Kidney (tissue), 14 donors: ENCODE measurements around the gene SPOPL. TPM values are rescaled to one million over a fixed set of nuclear protein-coding genes. Genes with fewer than 3 reads are reported as not detected.

ENCODE experiments used
- DNase-seq, 5 donors: peaks; one replicate each; pipeline ENCODE4 v3.0.0-alpha.2; 2013 to 2020
- FAIRE-seq: peaks from 2 replicates; lab custom pipeline; 2012; peaks lifted over from hg19 to GRCh38; lab: Jason Lieb, UNC
- H3K27ac ChIP-seq, 2 donors: one replicate each; pipeline ENCODE4 v1.7.0; 2013; ENCODE audit warnings: low read depth in 2 of 2, low read length in 2 of 2, inconsistent platforms in 1 of 2
- H3K27me3 ChIP-seq: one replicate; pipeline ENCODE4 v1.7.1; 2013; ENCODE audit warnings: low read length, inconsistent platforms; ENCODE audit not compliant: control insufficient read depth, insufficient read depth
- H3K36me3 ChIP-seq, 3 donors: one replicate each; pipeline versions ENCODE4 v1.7.0 to v1.7.1; 2013; ENCODE audit warnings: low read length in 3 of 3, control low read depth in 1 of 3, inconsistent platforms in 1 of 3; ENCODE audit not compliant: insufficient read depth in 3 of 3, control insufficient read depth in 2 of 3
- H3K4me1 ChIP-seq, 3 donors: one replicate each; pipeline versions ENCODE4 v1.7.0 to v1.7.1; 2013; ENCODE audit warnings: low read length in 3 of 3, inconsistent platforms in 1 of 3, low read depth in 1 of 3; ENCODE audit not compliant: control insufficient read depth in 2 of 3, insufficient read depth in 2 of 3
- H3K4me3 ChIP-seq, 3 donors: one replicate each; pipeline versions ENCODE4 v1.7.0 to v1.8.1; 2013; ENCODE audit warnings: low read length in 3 of 3, control low read depth in 1 of 3, inconsistent platforms in 1 of 3
- H3K9ac ChIP-seq, 3 donors: one replicate each; pipeline versions ENCODE4 v1.7.0 to v1.7.1; 2013; ENCODE audit warnings: low read length in 3 of 3, control low read depth in 1 of 3, inconsistent platforms in 1 of 3
- H3K9me3 ChIP-seq, 3 donors: one replicate each; pipeline versions ENCODE4 v1.7.0 to v1.7.1; 2013; ENCODE audit warnings: low read length in 3 of 3, control low read depth in 1 of 3, inconsistent platforms in 1 of 3; ENCODE audit not compliant: control insufficient read depth in 2 of 3, insufficient read depth in 1 of 3
- CTCF ChIP-seq: IDR thresholded peaks from 3 replicates; pipeline ENCODE4 v1.5.1; 2012; ENCODE audit warnings: mild to moderate bottlenecking, moderate library complexity, borderline replicate concordance; ENCODE audit not compliant: insufficient read depth; ENCODE audit errors: extremely low read depth
- intact Hi-C: fragments of 100-400 bp; cut with DNase I; formaldehyde crosslinking; loops from one replicate; pipeline ENCODE4 v1.11.1; 2022
- polyA plus RNA-seq: library from polyadenylated mRNA; stranded (reverse); fragments of 350-450 nt; fragmentation: Illumina TruSeq; extraction: RNeasy Lipid Tissue Mini Kit (QIAGEN cat#74804); gene quantifications from one replicate; pipeline ENCODE4 v1.2.3, GENCODE V29; 2014; ENCODE audit warnings: low read depth, low replicate concordance; ENCODE audit not compliant: insufficient read depth
- total RNA-seq: library from RNA; stranded (reverse); fragmentation: NEBNext Ultra II Directional; extraction: Animal tissue kit (Norgen Biotek cat#: 25700); gene quantifications from one replicate; pipeline ENCODE4 v1.2.1, GENCODE V29; 2021
- donor health status: control.
- donor health status: control.
- donor health status: control.
- donor health status: control.
- donor health status: control.
- donor health status: DM: yes; HTN: yes; CAD: no.
- donor health status: Normal renal cell carcinoma (clear cell type).

Gene SPOPL
- total and polyA plus RNA-seq, 2 donors from 2014 or later = 4.0 to 23.1 TPM

GRCh38 chr2:138515092-138515491 is 13.5 kb downstream of the SPOPL start:
- H3K27me3 ChIP-seq = no peaks in the 10 kb centered on the region
- H3K36me3 ChIP-seq = no peaks in the 10 kb centered on the region
- no peak for DNase-seq
- H3K27ac ChIP-seq = no peak overlapping the region
- no peak for TF ChIP-seq CTCF
- peaks cover 0 to 10% (median 0%) of the 10 kb centered on the region in 3 donors for H3K4me1 ChIP-seq
- no peaks in the 10 kb centered on the region for H3K9me3 ChIP-seq
- H3K9ac ChIP-seq = no peak overlapping the region
- no peak overlapping the region for H3K4me3 ChIP-seq
- no peak for FAIRE-seq
- intact Hi-C loops = no loop called here

DNA sequence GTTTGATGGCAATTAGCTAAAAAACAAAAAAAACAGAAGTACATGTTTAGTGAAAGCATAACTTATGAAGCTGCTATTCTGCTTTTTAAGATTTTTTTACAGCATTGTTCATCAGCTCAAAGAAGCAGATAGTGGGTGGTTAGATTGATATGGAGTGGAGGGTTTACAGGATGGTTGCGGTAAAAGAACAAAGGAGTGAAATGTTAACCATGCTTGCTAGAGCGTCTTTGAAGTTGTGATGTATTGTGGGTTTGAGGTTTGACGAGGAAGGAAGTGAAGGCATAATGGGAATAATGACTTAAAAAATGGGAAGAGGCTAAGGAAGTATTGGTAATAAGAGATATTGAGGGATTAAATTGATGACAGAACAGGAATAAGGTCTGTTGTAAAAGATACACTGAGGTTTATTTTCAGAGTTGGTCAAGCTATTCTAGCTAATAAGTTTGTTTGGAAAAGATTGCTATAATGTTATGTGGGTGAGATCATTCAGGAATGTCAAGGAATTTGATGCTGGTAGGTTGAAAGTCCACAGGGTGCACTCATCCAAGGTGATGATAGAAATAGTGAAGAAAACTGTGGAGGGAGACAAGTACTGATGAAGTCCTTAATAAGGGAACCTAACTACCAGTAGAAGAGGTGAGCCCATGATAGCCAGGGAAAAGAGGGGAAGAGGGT is 14.6 kb downstream of the SPOPL start:
- no peaks in the 10 kb centered on the region for H3K27me3 ChIP-seq
- H3K4me3 ChIP-seq = no peak overlapping the region
- intact Hi-C loops = no loop called here
- DNase-seq (peak in 2 of 5 donors; percentile 39 to 44), FAIRE-seq (no peak)
- peaks cover 0 to 10% (median 0%) of the 10 kb centered on the region in 3 donors for H3K4me1 ChIP-seq
- H3K9ac ChIP-seq = no peak overlapping the region
- no peaks in the 10 kb centered on the region for H3K36me3 ChIP-seq
- H3K9me3 ChIP-seq = no peaks in the 10 kb centered on the region
- no peak overlapping the region for H3K27ac ChIP-seq
- no peak for TF ChIP-seq CTCF

DNA sequence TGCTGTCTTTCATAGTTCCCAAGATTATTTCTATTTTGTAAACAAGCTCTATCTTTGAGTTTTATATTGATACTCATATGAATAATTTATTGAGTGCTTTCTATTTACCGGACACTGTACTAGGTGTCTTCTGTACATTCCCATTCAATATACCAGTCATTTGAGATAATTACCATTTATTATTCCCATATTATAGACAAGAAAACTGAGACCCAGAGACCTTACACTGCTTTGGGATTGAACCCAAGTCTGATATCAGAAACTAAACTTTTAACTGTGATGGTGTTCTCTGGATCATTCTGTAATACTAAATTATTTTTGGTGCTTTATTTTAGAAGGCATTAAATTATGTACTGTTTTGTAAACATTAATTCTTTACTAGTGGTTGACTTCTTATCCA is 17.3 kb downstream of the SPOPL start:
- DNase-seq (no peak), FAIRE-seq (no peak)
- no peak for TF ChIP-seq CTCF
- Histone ChIP-seq H3K9me3 (peaks cover 0 to 3% (median 0%) of the 10 kb centered on the region in 3 donors), H3K9ac (no peak overlapping the region), H3K4me3 (no peak overlapping the region), H3K27ac (no peak overlapping the region), H3K36me3 (no peaks in the 10 kb centered on the region), H3K27me3 (no peaks in the 10 kb centered on the region), H3K4me1 (peaks cover 0 to 10% (median 0%) of the 10 kb centered on the region in 3 donors)
- intact Hi-C loops = no loop called here
